OCI-LY3 (cell line): ENCODE results near the gene RABL2B.

Experiments used
- EZH2phosphoT487 ChIP-seq: fragments of 200-600 bp; shearing (Covaris generic); IDR thresholded peaks from 2 replicates; pipeline ENCODE4 v1.6.1; 2018; ENCODE audit warnings: antibody characterized with exemption, mixed run types, low read depth
- TF ChIP-seq, protein P1 (sequence below): fragments of 200-600, 300-600 bp; sonication (generic); IDR thresholded peaks from 2 replicates; pipeline ENCODE4 v1.5.1; 2014; ENCODE audit warnings: antibody characterized with exemption, low read length, low read depth

DNA sequence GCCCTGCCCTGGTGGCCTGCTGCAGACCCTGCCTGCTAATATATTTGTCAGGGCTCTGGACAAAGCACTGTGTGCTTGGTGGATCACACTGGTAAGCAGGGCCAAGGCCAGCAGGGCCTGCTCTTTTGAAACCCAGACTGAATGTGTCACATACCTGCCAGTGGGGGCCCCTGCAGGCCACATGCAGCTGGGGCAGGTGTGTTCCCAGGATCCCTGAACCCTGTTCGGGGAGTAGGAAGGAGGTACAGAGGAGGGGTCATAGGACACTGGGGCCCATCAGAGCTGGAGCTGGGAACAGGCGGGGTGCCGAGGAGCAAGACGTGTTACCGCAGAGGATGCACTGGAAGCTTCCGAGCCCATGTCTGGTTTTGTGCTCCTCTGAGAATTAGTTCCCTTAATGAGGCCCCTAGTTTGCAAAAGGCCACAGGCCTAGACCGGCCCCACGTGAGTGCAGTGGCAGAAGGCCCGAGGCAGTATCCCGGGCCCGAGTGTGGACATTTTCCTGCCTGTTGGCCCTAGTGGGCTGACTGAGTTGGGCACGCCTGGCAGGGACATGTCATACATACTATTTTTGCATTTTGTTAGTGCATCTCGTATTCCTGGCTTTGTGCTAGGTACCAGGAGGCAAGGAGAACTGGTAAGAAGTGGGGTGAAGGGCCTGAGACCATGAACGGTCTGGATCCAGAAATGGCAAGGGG is 56.6 kb downstream of the RABL2B start:
- TF ChIP-seq, protein P1, sequence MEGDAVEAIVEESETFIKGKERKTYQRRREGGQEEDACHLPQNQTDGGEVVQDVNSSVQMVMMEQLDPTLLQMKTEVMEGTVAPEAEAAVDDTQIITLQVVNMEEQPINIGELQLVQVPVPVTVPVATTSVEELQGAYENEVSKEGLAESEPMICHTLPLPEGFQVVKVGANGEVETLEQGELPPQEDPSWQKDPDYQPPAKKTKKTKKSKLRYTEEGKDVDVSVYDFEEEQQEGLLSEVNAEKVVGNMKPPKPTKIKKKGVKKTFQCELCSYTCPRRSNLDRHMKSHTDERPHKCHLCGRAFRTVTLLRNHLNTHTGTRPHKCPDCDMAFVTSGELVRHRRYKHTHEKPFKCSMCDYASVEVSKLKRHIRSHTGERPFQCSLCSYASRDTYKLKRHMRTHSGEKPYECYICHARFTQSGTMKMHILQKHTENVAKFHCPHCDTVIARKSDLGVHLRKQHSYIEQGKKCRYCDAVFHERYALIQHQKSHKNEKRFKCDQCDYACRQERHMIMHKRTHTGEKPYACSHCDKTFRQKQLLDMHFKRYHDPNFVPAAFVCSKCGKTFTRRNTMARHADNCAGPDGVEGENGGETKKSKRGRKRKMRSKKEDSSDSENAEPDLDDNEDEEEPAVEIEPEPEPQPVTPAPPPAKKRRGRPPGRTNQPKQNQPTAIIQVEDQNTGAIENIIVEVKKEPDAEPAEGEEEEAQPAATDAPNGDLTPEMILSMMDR = no peak
- no peak for TF ChIP-seq EZH2phosphoT487
